ENCODE data around the gene PARD3. TPM values are rescaled to one million over a fixed set of nuclear protein-coding genes. Genes with fewer than 3 reads are reported as not detected.

PARD3 gene
- polyA plus RNA-seq, 2 of the 4 experiments (the other 2 are of a cell fraction) = 110 to 200 TPM

DNA sequence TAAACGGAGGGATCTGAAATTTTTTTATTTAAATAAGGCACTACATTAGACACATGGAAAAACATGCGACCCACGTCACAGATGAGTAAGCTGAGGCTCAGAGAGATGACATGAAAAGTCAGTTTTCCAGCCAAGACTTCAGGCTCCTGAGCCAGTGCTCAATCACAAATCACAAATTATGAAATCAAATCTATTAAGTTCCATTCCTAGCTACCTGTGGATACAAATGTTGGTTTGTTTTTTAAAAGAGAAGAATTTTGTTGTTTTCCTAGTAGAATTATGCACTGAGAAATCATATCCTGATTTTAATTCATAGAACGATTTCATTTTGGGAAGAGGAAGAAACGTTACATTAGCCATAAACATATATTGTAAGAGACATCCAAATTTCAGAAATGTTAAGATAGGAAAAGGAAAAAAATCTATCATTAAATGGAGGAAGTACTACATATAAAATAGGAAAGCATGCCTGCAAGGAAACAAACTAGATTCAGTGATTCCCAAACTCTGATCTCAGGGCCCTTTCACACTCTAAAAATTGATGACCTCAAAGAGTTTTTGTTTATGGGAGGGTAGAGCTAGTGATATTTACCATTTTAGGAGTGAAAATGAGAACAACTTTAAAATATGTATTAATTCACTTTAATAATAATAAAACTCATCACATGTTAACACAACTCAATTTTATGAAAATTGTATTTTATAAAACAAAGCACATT lies 340.4 kb downstream of the PARD3 start:
- Histone ChIP-seq H3K27ac (peak overlapping the region; percentile 83 to 94), H3K4me2 (peak overlapping the region; percentile 62), H3K4me3 (no peak overlapping the region), H3K4me1 (peaks cover 87% of the 10 kb centered on the region), H3K9me3 (no peaks in the 10 kb centered on the region)
- ATAC-seq (no peak; a peak in 1 of 6 replicates), DNase-seq (ENCODE audit: low read depth in 1 of 2, low spot score in 1 of 2) (no peak), FAIRE-seq (peak; percentile 54)
- TF ChIP-seq ZNF302 (CRISPR knock-in tag; IDR thresholded peaks at IDR 0.05) = no peak
- TF ChIP-seq RAD21 (conservative IDR thresholded peaks at IDR 0.05 in 1 of 2, IDR thresholded peaks at IDR 0.05 in 1 of 2) = no peak
- TF ChIP-seq PHF8 (IDR thresholded peaks at IDR 0.05; ENCODE audit: borderline replicate concordance, low read depth) = no peak
- TF ChIP-seq HEYL (CRISPR knock-in tag; IDR thresholded peaks at IDR 0.05) = no peak
- TF ChIP-seq TP53 (CRISPR knock-in tag; IDR thresholded peaks at IDR 0.05) = no peak
- no peak for TF ChIP-seq JUN (IDR thresholded peaks at IDR 0.05)
- TF ChIP-seq, protein P1, sequence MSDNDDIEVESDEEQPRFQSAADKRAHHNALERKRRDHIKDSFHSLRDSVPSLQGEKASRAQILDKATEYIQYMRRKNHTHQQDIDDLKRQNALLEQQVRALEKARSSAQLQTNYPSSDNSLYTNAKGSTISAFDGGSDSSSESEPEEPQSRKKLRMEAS (IDR thresholded peaks at IDR 0.05) = no peak
- TF ChIP-seq HOXB13 (CRISPR knock-in tag; IDR thresholded peaks at IDR 0.05; ENCODE audit: low read depth) = no peak
- TF ChIP-seq EHF (CRISPR knock-in tag; IDR thresholded peaks at IDR 0.05) = peak; percentile 51; the same call in 1 of the 2 replicates
- TF ChIP-seq FOSB (CRISPR knock-in tag; IDR thresholded peaks at IDR 0.05) = peak; percentile 70; the same call in 1 of the 2 replicates
- peak; percentile 86; the same call in 1 of the 2 replicates for TF ChIP-seq HOXA7 (CRISPR knock-in tag; IDR thresholded peaks at IDR 0.05)
- 0 out of 2 replicates have a peak, but pooled peaks have one; percentile 18 for TF ChIP-seq HDAC2 (IDR thresholded peaks at IDR 0.05)
- TF ChIP-seq KDM1A (IDR thresholded peaks at IDR 0.05; ENCODE audit: low read depth) = peak; percentile 35; the same call in 1 of the 2 replicates
- TF ChIP-seq BHLHE40 (IDR thresholded peaks at IDR 0.05; ENCODE audit: low read depth, low read length) = no peak
- no peak for TF ChIP-seq MAZ (IDR thresholded peaks at IDR 0.05; ENCODE audit: borderline replicate concordance, low read depth, low read length)
- TF ChIP-seq, protein P2, sequence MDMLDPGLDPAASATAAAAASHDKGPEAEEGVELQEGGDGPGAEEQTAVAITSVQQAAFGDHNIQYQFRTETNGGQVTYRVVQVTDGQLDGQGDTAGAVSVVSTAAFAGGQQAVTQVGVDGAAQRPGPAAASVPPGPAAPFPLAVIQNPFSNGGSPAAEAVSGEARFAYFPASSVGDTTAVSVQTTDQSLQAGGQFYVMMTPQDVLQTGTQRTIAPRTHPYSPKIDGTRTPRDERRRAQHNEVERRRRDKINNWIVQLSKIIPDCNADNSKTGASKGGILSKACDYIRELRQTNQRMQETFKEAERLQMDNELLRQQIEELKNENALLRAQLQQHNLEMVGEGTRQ (IDR thresholded peaks at IDR 0.05) = no peak
- no peak for TF ChIP-seq NR3C1 (IDR thresholded peaks at IDR 0.05)
- ChIA-PET POLR2A (interaction anchor here (1.1 kb wide), 1 partner anchor 48 kb away, joined by 4 read pairs; no protein-coding TSS in a partner anchor), CTCF (interaction anchor here (0.9 to 1.7 kb wide), 3 partner anchors 9 to 164 kb away, joined by 3 to 4 read pairs (median 3); no protein-coding TSS in a partner anchor)
- whole genome bisulfite sequencing (ENCODE audit: missing lambda C conversion rate) = 73% methylated on average over 5 of the region's 5 CpGs

DNA sequence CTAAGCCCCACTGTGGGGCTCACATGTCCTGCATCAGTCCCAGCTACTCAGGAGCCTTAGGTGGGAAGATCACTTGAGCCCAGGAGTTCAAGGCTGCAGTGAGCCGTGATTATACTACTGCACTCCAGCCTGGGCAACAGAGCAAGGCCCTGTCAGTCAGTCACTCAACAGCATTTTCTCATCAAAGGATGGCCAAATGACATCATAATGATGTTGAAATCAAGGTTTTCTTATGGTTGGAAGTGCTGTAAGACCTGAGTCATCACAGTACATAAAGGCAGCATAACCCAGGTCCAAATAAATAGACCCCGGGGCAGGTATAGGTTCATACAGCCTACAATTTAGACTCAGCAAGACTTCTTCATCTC lies 341.1 kb downstream of the PARD3 start:
- Histone ChIP-seq H3K4me3 (no peak overlapping the region), H3K27ac (peak overlapping the region; percentile 83 to 94), H3K4me1 (peaks cover 85% of the 10 kb centered on the region), H3K9me3 (no peaks in the 10 kb centered on the region), H3K4me2 (peak overlapping the region; percentile 62)
- peak; percentile 55 to 95 for DNase-seq (ENCODE audit: low read depth in 1 of 2, low spot score in 1 of 2)
- 9% methylated on average over 2 of the region's 2 CpGs for WGBS (ENCODE audit: missing lambda C conversion rate)
- ATAC-seq = peak; percentile 85 to 90
- FAIRE-seq = peak; percentile 96
- ChIA-PET POLR2A (interaction anchor here (1.1 kb wide), 1 partner anchor 47 kb away, joined by 4 read pairs; no protein-coding TSS in a partner anchor), CTCF (interaction anchor here (0.7 to 1.7 kb wide), 2 partner anchors 164 to 1147 kb away, joined by 3 to 4 read pairs; no protein-coding TSS in a partner anchor)
- no peak for TF ChIP-seq CBX8 (IDR thresholded peaks at IDR 0.05)
- TF ChIP-seq RAD21 (conservative IDR thresholded peaks at IDR 0.05 in 1 of 2, IDR thresholded peaks at IDR 0.05 in 1 of 2) = peak; percentile 2 to 48; a peak in 4 of 5 replicates
- TF ChIP-seq, protein P3, sequence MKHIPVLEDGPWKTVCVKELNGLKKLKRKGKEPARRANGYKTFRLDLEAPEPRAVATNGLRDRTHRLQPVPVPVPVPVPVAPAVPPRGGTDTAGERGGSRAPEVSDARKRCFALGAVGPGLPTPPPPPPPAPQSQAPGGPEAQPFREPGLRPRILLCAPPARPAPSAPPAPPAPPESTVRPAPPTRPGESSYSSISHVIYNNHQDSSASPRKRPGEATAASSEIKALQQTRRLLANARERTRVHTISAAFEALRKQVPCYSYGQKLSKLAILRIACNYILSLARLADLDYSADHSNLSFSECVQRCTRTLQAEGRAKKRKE (CRISPR knock-in tag; IDR thresholded peaks at IDR 0.05; ENCODE audit: low read depth) = no peak
- TF ChIP-seq KDM1A (IDR thresholded peaks at IDR 0.05; ENCODE audit: low read depth) = no peak
- TF ChIP-seq MYC (IDR thresholded peaks at IDR 0.05; ENCODE audit: borderline replicate concordance, low read length) = peak; percentile 38; the same call in 1 of the 2 replicates
- TF ChIP-seq, protein P4, sequence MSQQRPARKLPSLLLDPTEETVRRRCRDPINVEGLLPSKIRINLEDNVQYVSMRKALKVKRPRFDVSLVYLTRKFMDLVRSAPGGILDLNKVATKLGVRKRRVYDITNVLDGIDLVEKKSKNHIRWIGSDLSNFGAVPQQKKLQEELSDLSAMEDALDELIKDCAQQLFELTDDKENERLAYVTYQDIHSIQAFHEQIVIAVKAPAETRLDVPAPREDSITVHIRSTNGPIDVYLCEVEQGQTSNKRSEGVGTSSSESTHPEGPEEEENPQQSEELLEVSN (IDR thresholded peaks at IDR 0.05; ENCODE audit: borderline replicate concordance, low read depth) = no peak
- TF ChIP-seq, protein P5, sequence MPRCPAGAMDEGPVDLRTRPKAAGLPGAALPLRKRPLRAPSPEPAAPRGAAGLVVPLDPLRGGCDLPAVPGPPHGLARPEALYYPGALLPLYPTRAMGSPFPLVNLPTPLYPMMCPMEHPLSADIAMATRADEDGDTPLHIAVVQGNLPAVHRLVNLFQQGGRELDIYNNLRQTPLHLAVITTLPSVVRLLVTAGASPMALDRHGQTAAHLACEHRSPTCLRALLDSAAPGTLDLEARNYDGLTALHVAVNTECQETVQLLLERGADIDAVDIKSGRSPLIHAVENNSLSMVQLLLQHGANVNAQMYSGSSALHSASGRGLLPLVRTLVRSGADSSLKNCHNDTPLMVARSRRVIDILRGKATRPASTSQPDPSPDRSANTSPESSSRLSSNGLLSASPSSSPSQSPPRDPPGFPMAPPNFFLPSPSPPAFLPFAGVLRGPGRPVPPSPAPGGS (IDR thresholded peaks at IDR 0.05) = peak; percentile 80; the same call in 2 of the 3 replicates
- TF ChIP-seq BHLHE40 (IDR thresholded peaks at IDR 0.05; ENCODE audit: low read depth, low read length) = no peak
- peak; percentile 90 for TF ChIP-seq GATA3 (IDR thresholded peaks at IDR 0.05; ENCODE audit: borderline replicate concordance)
- TF ChIP-seq PHF8 (IDR thresholded peaks at IDR 0.05; ENCODE audit: borderline replicate concordance, low read depth) = no peak
- peak; percentile 35; the same call in 1 of the 3 replicates for TF ChIP-seq SMC3 (IDR thresholded peaks at IDR 0.05)
- peak; percentile 90 for TF ChIP-seq JUNB (IDR thresholded peaks at IDR 0.05)
- no peak for TF ChIP-seq ZSCAN20 (CRISPR knock-in tag; IDR thresholded peaks at IDR 0.05)
- TF ChIP-seq RARB (CRISPR knock-in tag; IDR thresholded peaks at IDR 0.05) = no peak
- peak; percentile 88 for TF ChIP-seq FOSL2 (IDR thresholded peaks at IDR 0.05)
- peak; percentile 96 for TF ChIP-seq FOSL2 (CRISPR knock-in tag; IDR thresholded peaks at IDR 0.05)
- TF ChIP-seq RFX5 (IDR thresholded peaks at IDR 0.05) = no peak
- TF ChIP-seq, protein P6, sequence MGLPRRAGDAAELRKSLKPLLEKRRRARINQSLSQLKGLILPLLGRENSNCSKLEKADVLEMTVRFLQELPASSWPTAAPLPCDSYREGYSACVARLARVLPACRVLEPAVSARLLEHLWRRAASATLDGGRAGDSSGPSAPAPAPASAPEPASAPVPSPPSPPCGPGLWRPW (IDR thresholded peaks at IDR 0.05) = peak; percentile 53; the same call in 1 of the 2 replicates
- no peak for TF ChIP-seq HEYL (CRISPR knock-in tag; IDR thresholded peaks at IDR 0.05)
- TF ChIP-seq MAFK (IDR thresholded peaks at IDR 0.05; ENCODE audit: partially characterized antibody) = peak; percentile 81

Data from A549 (cell line).